DLD1 (cell line): ENCODE data around the gene TGFB3.
"Not testable (repeated sequence)": the region's sequence is repeated elsewhere in the genome, so short reads cannot be mapped to it uniquely, and the experiment has no call there.

Source experiments
- in situ Hi-C: cut with HindIII; loops from 2 replicates; pipeline ENCODE4 v1.10.0; 2017; ENCODE audit warnings: low sequenced_read_pairs

The TGFB3 gene

GRCh38 chr14:75981426-75982265 lies at the start of gene TGFB3:
Gene TGFB3 (minus strand): TSS chr14:75981995. CDS start chr14:75980893, 1,102 bp downstream.
- in situ Hi-C loops: no loop called here

- in situ Hi-C loops: no loop called here
These were observed 42.6 kb upstream of the TGFB3 start for GRCh38 chr14:76024211-76024907.

- in situ Hi-C loops: no loop called here
These were observed 42.0 kb upstream of the TGFB3 start for GRCh38 chr14:76023757-76024156.

DNA sequence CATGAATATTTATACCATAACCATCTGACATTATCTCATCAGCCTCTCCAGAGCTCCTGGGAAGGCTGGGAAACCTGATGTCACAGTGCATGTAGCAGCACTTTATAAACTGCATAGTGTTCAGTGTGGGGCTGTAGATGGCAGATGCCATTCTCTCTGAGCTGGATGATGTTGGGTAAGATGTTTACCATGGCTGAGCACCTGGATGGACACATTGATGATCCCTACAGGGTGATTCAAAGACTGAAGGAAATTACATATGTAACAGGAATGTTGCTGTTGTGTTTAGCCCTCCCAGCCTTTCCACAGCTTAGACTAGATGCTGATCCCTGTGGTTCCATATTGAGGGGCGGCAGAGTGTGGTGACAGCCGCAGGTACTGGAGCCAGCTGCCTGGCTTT lies 41.2 kb upstream of the TGFB3 start:
- in situ Hi-C loops: no loop called here

- in situ Hi-C loops: no loop called here
These were observed 37.9 kb upstream of the TGFB3 start for GRCh38 chr14:76019676-76020075.

- in situ Hi-C loops: no loop called here
These were observed 33.9 kb upstream of the TGFB3 start for GRCh38 chr14:76015668-76016067.

- in situ Hi-C loops: no loop called here
These were observed 33.4 kb upstream of the TGFB3 start for GRCh38 chr14:76015191-76015590.

DNA sequence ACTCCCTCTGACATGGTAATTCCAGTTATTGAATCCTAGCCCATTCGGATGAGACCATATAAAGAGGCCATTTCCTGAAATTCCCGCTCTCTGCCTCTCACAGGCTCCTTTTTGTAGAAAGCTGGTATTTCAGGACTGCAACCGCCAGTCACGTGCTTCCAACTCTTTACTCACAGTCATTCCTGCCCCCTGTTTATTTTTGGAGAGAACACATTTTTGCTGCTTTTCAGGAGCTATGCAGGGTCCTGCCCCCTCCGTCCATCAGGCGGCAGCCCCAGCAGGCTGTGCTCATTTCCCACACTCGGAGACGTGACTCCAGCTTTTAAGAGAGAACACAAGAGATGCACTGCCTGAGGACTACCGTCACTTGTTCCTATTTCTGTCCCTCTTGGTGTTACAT lies 30.6 kb upstream of the TGFB3 start:
- in situ Hi-C loops: no loop called here

GRCh38 chr14:76011930-76012329 lies 30.1 kb upstream of the TGFB3 start:
- in situ Hi-C loops: no loop called here

GRCh38 chr14:76009627-76010026 lies 27.8 kb upstream of the TGFB3 start:
- in situ Hi-C loops: not testable (repeated sequence)

DNA sequence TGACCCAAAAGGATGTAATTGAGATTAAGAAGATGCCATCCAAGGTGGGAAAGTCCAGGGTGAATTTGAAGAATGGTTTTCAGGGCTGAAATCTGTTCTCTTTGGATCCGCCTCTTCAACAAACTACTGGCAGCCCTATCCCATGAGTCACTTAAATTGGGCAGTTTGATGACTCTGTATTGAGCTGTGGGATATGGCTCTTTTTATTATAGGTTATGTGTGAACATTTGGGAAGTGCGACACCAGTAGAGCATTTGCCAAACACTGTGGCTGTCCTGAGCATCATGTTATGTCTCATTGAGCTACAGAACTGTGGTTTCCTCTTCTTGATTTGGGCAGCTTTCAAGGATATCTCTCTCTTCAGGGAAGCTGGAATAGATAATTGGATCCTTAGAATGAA lies 26.1 kb upstream of the TGFB3 start:
- in situ Hi-C loops: no loop called here

GRCh38 chr14:76007379-76007778 lies 25.6 kb upstream of the TGFB3 start:
- in situ Hi-C loops: no loop called here

- in situ Hi-C loops: no loop called here
These were observed 24.5 kb upstream of the TGFB3 start for GRCh38 chr14:76006253-76006652.

- in situ Hi-C loops: no loop called here
These were observed 20.6 kb upstream of the TGFB3 start for GRCh38 chr14:76002383-76002782.

DNA sequence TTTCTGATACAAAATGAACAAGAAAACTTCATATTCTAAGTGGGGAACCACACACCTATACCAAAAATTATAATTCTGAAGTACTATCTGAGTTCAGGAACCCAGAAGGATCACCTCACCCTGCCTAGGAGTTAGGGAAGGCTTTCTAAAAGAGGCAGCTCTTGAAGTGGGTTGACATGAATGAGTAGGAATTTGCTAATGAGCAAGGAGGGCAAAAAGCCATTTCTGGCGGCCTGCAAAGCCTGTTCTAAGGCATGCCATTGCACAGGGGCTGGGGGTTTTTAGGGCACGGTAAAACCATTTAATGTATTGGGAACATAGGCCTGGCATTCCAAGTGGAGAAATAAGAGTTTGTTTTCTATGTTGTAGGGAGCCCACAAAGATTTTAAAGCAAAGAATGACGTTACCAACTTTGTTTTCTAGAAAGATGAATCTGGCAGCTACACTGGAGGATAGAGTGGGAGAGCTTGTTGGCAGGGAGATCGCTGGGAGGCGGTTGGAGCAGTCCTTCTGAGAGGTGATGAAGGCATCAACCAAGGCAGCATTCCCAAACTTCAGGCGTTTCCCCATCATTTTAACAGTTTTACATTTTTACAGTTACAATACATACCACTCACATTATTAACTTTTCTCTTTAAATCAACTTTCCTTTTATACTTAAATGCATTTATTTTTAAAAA lies 17.9 kb upstream of the TGFB3 start:
- in situ Hi-C loops: no loop called here

DNA sequence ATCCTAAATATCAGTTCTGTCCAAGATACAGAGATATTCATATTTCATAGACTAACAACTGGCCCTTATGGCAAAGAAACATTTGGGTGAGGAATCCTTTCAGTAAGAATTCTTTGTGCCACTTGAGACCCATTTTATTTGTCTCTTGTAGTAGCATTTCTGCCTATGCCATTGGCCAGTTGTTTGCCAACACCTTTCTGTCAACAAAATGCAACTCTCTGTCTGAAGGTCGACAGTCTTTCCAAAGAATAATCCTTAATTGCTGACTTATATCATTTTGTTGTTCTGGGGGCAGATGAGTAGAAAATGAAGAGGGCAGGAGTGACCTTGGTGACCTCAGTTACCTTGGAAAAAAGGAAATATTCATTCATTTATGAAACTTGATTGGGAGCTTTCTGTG lies 14.7 kb upstream of the TGFB3 start:
- in situ Hi-C loops: no loop called here

GRCh38 chr14:75995372-75996041 lies 13.7 kb upstream of the TGFB3 start:
- in situ Hi-C loops: no loop called here

GRCh38 chr14:75993567-75994041 lies 11.8 kb upstream of the TGFB3 start:
- in situ Hi-C loops: no loop called here

DNA sequence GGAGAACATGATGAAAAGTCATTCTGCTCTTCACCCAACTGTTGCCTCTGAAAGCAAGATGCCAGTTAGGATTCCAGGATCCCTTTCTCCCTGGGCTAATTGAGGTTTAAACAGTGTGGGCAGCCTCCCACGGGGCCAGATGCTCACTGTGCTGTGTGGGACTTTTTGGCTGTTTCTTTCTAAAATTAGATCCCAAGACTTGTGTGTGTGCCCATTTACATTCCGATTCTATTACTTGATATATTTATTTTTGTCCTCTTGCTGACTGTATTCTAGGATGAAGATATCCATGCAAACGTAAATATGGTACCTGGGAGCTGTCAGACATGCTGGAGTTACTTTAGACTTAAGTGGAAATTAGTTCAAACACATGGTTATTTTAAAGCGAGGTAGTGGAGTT lies 10.0 kb upstream of the TGFB3 start:
- in situ Hi-C loops: no loop called here

DNA sequence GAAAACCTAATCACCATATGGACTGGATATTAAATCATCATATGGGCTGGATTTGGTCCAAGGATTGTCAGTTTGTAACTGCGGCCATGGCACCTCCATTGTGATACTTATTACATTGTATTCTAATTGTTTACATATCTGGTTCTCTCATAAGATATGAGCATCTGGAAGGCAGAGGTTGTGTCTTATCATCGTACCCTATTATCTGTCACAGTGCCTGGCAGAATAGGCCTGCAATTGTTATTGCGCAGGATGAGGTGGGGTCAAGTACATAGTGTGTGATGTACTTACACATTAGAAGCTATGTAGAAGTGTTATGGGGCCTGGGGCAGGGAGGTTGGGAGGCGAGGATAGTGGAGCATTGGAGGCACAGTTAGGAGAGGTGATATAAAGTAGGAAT lies 8.5 kb upstream of the TGFB3 start:
- in situ Hi-C loops: no loop called here

DNA sequence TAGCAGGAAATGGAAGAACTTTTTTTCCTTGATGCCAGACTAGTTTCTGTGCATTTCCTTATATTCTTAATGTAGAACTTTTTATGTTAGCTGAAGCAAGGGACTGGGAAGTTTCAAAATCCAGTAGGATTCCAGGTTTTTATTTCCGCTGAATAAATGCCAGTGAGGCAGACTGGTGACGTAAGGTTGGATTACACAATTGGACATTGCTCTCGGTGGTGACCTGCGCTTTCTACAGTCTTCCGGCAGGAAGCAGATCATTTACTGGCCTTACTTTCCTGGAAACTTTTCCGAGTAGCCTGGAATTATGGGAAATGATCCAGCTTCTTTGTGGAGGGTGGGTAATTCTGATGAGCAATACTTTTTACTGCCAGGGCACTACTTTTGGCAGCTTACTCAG lies 7.3 kb upstream of the TGFB3 start:
- in situ Hi-C loops: no loop called here
